WERI-Rb-1 (cell line): ENCODE results near the gene CFAP299.

Experiments used
- DNase-seq: peaks from one replicate; pipeline ENCODE4 v3.0.0-alpha.2; 2020
- H3K27ac ChIP-seq: fragments of 250-450 bp; sonication (Bioruptor Pico); 2 replicates; pipeline ENCODE4 v1.5.1; 2020; ENCODE audit warnings: mild to moderate bottlenecking, moderate library complexity
- H3K27me3 ChIP-seq: fragments of 250-450 bp; sonication (Bioruptor Pico); 2 replicates; pipeline ENCODE4 v1.5.1; 2021; ENCODE audit warnings: mild to moderate bottlenecking, low read depth, moderate library complexity; ENCODE audit not compliant: insufficient read depth, severe bottlenecking
- H3K36me3 ChIP-seq: fragments of 250-450 bp; sonication (Bioruptor Pico); 2 replicates; pipeline ENCODE4 v1.5.1; 2020; ENCODE audit warnings: mild to moderate bottlenecking, moderate library complexity
- H3K4me3 ChIP-seq: 2 replicates; pipeline ENCODE4 v1.5.1; 2011; ENCODE audit warnings: low read depth, mild to moderate bottlenecking, control low read depth, low read length
- H3K9me3 ChIP-seq: fragments of 250-450 bp; sonication (Bioruptor Pico); 2 replicates; pipeline ENCODE4 v1.5.1; 2021; ENCODE audit warnings: mild to moderate bottlenecking, moderate library complexity; ENCODE audit not compliant: severe bottlenecking
- CTCF ChIP-seq: IDR thresholded peaks from 2 replicates; pipeline ENCODE4 v1.5.1; 2011; ENCODE audit warnings: low read depth, mild to moderate bottlenecking, control low read depth, inconsistent platforms, low read length

CFAP299 gene

GRCh38 chr4:80594701-80595100 lies 259.2 kb downstream of the CFAP299 start:
- no peaks in the 10 kb centered on the region for H3K36me3 ChIP-seq
- TF ChIP-seq CTCF, result no peak
- no peak overlapping the region for H3K27ac ChIP-seq
- no peaks in the 10 kb centered on the region for H3K27me3 ChIP-seq
- DNase-seq, result no peak
- no peak overlapping the region for H3K4me3 ChIP-seq
- no peaks in the 10 kb centered on the region for H3K9me3 ChIP-seq

GRCh38 chr4:80608281-80608980 lies 272.9 kb downstream of the CFAP299 start:
- H3K36me3 ChIP-seq, result no peaks in the 10 kb centered on the region
- H3K27ac ChIP-seq, result no peak overlapping the region
- no peak overlapping the region for H3K4me3 ChIP-seq
- H3K27me3 ChIP-seq, result no peaks in the 10 kb centered on the region
- no peak for DNase-seq
- H3K9me3 ChIP-seq, result no peaks in the 10 kb centered on the region
- TF ChIP-seq CTCF, result no peak

- Histone ChIP-seq H3K4me3 (no peak overlapping the region), H3K27me3 (no peaks in the 10 kb centered on the region), H3K9me3 (no peaks in the 10 kb centered on the region), H3K36me3 (no peaks in the 10 kb centered on the region), H3K27ac (no peak overlapping the region)
- TF ChIP-seq CTCF, result no peak
- no peak for DNase-seq
Measured at GRCh38 chr4:80610199-80610598, 274.7 kb downstream of the CFAP299 start.

GRCh38 chr4:80610845-80611677 lies 275.5 kb downstream of the CFAP299 start:
- Histone ChIP-seq H3K27me3 (no peaks in the 10 kb centered on the region), H3K36me3 (no peaks in the 10 kb centered on the region), H3K27ac (no peak overlapping the region), H3K9me3 (no peaks in the 10 kb centered on the region), H3K4me3 (no peak overlapping the region)
- DNase-seq, result no peak
- TF ChIP-seq CTCF, result no peak

- no peak for DNase-seq
- Histone ChIP-seq H3K4me3 (no peak overlapping the region), H3K9me3 (no peaks in the 10 kb centered on the region), H3K27ac (no peak overlapping the region), H3K27me3 (no peaks in the 10 kb centered on the region), H3K36me3 (no peaks in the 10 kb centered on the region)
- TF ChIP-seq CTCF, result no peak
Measured at GRCh38 chr4:80611678-80611979, 276.1 kb downstream of the CFAP299 start.
